ENCODE data around the gene HYOU1.
"Not testable (repeated sequence)": the region's sequence is repeated elsewhere in the genome, so short reads cannot be mapped to it uniquely, and the experiment has no call there.

HYOU1 gene

GRCh38 chr11:119021631-119022030 lies 35.4 kb downstream of the HYOU1 start:
- DNase-seq (ENCODE audit: extremely low read depth, low read depth), result no peak
- no peak for TF ChIP-seq CTCF (IDR thresholded peaks at IDR 0.05; ENCODE audit: low read depth, low read length, missing control alignments)
- no peak overlapping the region for H3K4me3 ChIP-seq (replicated peaks; ENCODE audit: low read depth, low read length)

GRCh38 chr11:119019996-119020395 lies 37.0 kb downstream of the HYOU1 start:
- H3K4me3 ChIP-seq (replicated peaks; ENCODE audit: low read depth, low read length), result peak overlapping the region; percentile 97
- DNase-seq (ENCODE audit: extremely low read depth, low read depth), result no peak
- no peak for TF ChIP-seq CTCF (IDR thresholded peaks at IDR 0.05; ENCODE audit: low read depth, low read length, missing control alignments)

- DNase-seq (ENCODE audit: extremely low read depth, low read depth), result peak; percentile 91
- TF ChIP-seq CTCF (IDR thresholded peaks at IDR 0.05; ENCODE audit: low read depth, low read length, missing control alignments), result no peak
- H3K4me3 ChIP-seq (replicated peaks; ENCODE audit: low read depth, low read length), result peak within 1 kb of the TSS; percentile 97
Observed at GRCh38 chr11:119018074-119018938, 38.7 kb downstream of the HYOU1 start, which contains the start of the genes RPS25 and TRAPPC4. TSS of gene RPS25 (minus strand) at chr11:119018343. CDS start at chr11:119018284, 59 bp downstream. TSS of gene TRAPPC4 (plus strand) at chr11:119018766. CDS start at chr11:119018796, 30 bp downstream.

GRCh38 chr11:119017377-119017776 lies 39.6 kb downstream of the HYOU1 start:
- H3K4me3 ChIP-seq (replicated peaks; ENCODE audit: low read depth, low read length), result peak overlapping the region; percentile 97
- not testable (repeated sequence) for DNase-seq (ENCODE audit: extremely low read depth, low read depth)

- H3K4me3 ChIP-seq (replicated peaks; ENCODE audit: low read depth, low read length), result peak overlapping the region; percentile 97
- no peak for TF ChIP-seq CTCF (IDR thresholded peaks at IDR 0.05; ENCODE audit: low read depth, low read length, missing control alignments)
- no peak for DNase-seq (ENCODE audit: extremely low read depth, low read depth)
Observed at GRCh38 chr11:119016216-119017009, 40.6 kb downstream of the HYOU1 start.

- H3K4me3 ChIP-seq (replicated peaks; ENCODE audit: low read depth, low read length), result no peak overlapping the region
- no peak for DNase-seq (ENCODE audit: extremely low read depth, low read depth)
- no peak for TF ChIP-seq CTCF (IDR thresholded peaks at IDR 0.05; ENCODE audit: low read depth, low read length, missing control alignments)
Observed at GRCh38 chr11:119015054-119015611, 41.9 kb downstream of the HYOU1 start.
